Neural crest cell (in vitro differentiated cells): ENCODE measurements around the gene RHBG. TPM values are rescaled to one million over a fixed set of nuclear protein-coding genes. Genes with fewer than 3 reads are reported as not detected.

ENCODE experiments used
- DNase-seq: peaks from one replicate; pipeline ENCODE4 v3.0.0; 2021; ENCODE audit warnings: low read depth, mixed read lengths, low spot score
- H3K27ac Mint-ChIP-seq: one replicate; pipeline ENCODE4 v1.8.0; 2021; ENCODE audit warnings: mild to moderate bottlenecking, mixed read lengths; ENCODE audit not compliant: unreplicated experiment
- H3K27me3 Mint-ChIP-seq: 2 replicates; pipeline ENCODE4 v1.8.0; 2021; ENCODE audit warnings: low read depth, mild to moderate bottlenecking, mixed read lengths
- H3K36me3 Mint-ChIP-seq: 2 replicates; pipeline ENCODE4 v1.8.0; 2021; ENCODE audit warnings: low read depth, mild to moderate bottlenecking, mixed read lengths
- H3K4me1 Mint-ChIP-seq: 2 replicates; pipeline ENCODE4 v1.8.0; 2021; ENCODE audit warnings: mixed read lengths
- H3K4me3 Mint-ChIP-seq: one replicate; pipeline ENCODE4 v1.8.0; 2021; ENCODE audit warnings: mild to moderate bottlenecking, mixed read lengths
- H3K9me3 Mint-ChIP-seq: 2 replicates; pipeline ENCODE4 v1.8.0; 2021; ENCODE audit warnings: mixed read lengths
- total RNA-seq: library from RNA; stranded (reverse); gene quantifications from 2 replicates; pipeline ENCODE4 v1.2.1, GENCODE V29; 2021
- TF ChIP-seq, protein P1 (sequence below): fragments of 200-600 bp; sonication (generic); conservative IDR thresholded peaks from 2 replicates; pipeline ENCODE4 v1.5.0; 2021; ENCODE audit warnings: antibody characterized with exemption, mild to moderate bottlenecking

RHBG gene
- total RNA-seq, 1 donor from 2014 or later, result not detected

DNA sequence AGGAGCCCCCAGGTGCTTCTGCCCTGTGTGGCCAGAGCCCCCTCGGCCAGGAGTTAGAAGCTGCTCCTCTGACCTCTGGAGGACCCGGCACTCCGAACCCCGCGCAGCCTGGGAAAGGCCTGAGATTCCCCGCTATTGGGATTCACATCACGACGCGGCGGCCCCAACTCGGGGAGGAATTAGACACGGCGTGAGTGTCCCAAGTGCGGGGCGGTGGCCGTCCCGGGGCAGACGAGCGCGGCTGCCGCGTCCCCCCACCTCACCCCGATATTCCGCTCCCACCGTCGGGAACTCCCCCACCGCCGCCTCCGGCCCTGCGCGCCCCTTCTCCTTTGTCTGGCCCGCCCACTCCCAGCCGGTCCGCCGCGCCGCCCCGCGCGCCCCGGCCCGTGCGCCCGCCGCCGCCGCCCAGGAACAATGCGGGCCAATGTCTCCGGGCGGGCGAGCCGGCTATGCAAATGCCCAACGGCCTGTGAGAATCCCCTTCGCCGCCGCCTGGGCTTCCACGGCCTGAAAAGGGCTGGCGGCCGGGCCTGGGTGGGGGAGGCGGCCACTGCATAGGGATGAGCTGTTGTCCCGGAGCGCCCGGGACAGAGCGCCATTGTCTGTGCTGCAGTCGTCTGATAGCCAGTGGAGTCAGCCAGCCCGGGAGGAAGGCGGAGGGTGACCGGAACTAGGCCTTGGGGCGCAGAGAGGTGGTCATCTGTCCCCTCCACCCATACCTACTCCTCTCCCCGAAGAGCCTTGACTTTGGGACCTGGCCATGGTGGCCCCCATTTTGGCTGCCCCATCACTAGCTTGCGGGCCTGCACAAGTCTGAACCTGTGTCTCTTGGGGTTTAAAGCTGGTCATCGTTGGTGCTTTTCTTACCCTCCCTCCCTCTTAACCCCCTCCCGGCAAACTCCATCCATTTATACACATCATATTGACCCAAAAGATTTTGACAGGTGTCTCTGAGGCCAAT, 19.4 kb downstream of the RHBG start:
- TF ChIP-seq, protein P1, sequence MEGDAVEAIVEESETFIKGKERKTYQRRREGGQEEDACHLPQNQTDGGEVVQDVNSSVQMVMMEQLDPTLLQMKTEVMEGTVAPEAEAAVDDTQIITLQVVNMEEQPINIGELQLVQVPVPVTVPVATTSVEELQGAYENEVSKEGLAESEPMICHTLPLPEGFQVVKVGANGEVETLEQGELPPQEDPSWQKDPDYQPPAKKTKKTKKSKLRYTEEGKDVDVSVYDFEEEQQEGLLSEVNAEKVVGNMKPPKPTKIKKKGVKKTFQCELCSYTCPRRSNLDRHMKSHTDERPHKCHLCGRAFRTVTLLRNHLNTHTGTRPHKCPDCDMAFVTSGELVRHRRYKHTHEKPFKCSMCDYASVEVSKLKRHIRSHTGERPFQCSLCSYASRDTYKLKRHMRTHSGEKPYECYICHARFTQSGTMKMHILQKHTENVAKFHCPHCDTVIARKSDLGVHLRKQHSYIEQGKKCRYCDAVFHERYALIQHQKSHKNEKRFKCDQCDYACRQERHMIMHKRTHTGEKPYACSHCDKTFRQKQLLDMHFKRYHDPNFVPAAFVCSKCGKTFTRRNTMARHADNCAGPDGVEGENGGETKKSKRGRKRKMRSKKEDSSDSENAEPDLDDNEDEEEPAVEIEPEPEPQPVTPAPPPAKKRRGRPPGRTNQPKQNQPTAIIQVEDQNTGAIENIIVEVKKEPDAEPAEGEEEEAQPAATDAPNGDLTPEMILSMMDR, result no peak
- Mint-ChIP-seq H3K27ac (peak overlapping the region; percentile 71), H3K4me3 (peak overlapping the region; percentile 71), H3K36me3 (no peaks in the 10 kb centered on the region), H3K4me1 (peaks cover 32% of the 10 kb centered on the region), H3K9me3 (no peaks in the 10 kb centered on the region), H3K27me3 (peaks cover 78% of the 10 kb centered on the region)
- peak; percentile 73 for DNase-seq

DNA sequence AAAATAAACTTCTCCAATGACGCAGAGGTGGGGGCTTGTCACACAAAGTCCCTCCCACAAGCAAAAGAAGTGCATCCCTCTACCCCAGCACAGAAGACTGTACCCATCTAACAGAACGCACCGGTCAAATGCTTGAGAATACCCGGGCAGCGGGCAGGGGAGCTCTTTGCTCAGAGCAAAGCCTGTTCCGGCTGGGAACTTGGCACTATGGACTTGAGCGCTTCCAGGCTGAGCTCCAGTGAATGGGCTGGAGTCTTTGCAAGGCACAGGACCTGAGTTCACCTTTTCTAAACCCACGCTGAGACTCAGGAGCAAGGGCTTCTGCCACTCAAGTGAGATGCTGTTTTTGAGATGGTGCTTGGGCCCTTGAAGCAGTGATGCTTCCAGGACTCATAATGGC, 20.3 kb downstream of the RHBG start:
- Mint-ChIP-seq H3K36me3 (no peaks in the 10 kb centered on the region), H3K4me1 (peaks cover 33% of the 10 kb centered on the region), H3K9me3 (no peaks in the 10 kb centered on the region), H3K27ac (no peak overlapping the region), H3K4me3 (no peak overlapping the region), H3K27me3 (peaks cover 82% of the 10 kb centered on the region)
- DNase-seq, result no peak
- TF ChIP-seq, protein P1, result no peak

DNA sequence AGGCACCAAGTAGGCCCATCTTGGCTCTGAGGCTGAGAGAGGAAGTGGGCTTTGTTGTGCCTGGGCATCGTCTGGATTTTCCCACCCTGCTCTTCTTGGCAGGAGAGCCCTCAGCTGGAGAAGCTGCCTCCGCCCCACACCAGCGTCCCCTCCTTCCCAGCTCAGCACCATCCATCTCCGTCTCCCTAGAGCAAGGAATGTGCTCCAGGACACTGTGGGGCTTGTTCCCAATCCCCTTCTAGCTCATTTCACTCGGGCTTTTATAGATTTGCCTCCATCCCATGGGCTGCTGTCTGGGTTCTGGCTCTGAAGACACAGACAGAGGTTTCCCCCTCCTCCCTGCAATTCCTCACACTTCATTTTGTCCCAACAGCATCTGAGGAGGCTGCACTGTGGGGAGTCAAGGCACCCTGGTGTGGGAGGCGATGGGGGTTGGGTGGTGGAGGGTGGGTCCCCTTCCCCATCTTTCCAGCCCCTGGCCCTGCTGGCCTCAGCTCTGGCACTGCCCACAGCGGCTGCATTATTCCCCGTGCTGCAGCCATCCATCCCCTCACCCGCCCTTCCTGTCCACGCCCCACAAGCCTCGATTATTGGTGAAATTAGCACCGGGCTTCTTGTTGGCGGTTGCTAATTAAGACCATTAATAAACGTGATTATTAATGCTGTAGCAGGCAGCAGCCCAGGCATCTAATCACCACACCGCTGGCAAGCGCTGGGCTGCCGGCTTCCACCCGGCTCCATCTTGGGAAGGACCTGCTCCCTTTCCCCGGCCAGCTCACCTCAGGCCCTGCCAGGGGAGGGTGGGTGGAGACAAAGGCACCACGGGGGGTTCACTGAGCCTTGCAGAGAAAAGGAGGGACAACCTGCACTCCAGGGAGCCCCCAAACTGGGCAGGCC, 21.7 kb downstream of the RHBG start:
- Mint-ChIP-seq H3K36me3 (no peaks in the 10 kb centered on the region), H3K27me3 (peaks cover 76% of the 10 kb centered on the region), H3K27ac (no peak overlapping the region), H3K9me3 (no peaks in the 10 kb centered on the region), H3K4me1 (peaks cover 31% of the 10 kb centered on the region), H3K4me3 (no peak overlapping the region)
- TF ChIP-seq, protein P1, result no peak
- DNase-seq, result no peak

DNA sequence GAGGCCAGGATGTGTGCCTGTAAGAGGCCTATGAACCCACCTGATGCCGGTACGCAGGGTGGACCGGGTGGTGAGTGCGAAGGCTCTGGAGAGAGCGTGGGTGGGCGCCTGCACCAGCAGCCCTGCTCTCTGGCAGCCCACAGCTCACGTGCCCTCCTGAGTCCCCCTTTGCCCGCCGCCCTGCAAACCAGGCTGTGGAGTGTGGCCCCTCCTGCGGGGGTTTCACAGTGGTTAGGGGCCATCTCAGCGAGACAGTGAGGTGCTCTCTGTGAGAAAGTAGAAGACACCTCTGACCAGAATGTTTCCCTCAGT, 22.3 kb downstream of the RHBG start:
- Mint-ChIP-seq H3K36me3 (no peaks in the 10 kb centered on the region), H3K4me1 (peaks cover 27% of the 10 kb centered on the region), H3K27ac (no peak overlapping the region), H3K4me3 (no peak overlapping the region), H3K27me3 (peaks cover 72% of the 10 kb centered on the region), H3K9me3 (no peaks in the 10 kb centered on the region)
- no peak for DNase-seq
- TF ChIP-seq, protein P1, result no peak

DNA sequence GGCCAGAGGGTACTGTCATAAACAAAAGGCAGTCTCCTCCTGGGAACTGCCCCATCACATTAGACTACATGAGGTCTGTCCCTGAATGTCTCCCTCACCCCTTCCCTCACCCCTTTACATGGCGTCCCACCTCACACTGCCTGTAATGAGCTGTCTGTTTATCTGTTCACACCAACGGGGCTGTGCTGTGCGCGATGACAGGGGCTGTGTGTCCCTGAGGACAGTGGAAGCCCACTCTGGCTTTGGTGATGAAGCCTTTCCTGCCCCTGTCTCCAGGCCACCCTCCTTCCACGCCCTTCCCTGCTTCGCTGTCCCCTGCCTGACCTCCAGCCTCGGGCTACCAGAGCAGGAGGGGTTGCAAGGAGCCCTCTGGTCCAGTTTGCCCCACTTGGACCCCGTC, 22.7 kb downstream of the RHBG start:
- Mint-ChIP-seq H3K9me3 (no peaks in the 10 kb centered on the region), H3K4me3 (no peak overlapping the region), H3K27me3 (peaks cover 72% of the 10 kb centered on the region), H3K4me1 (peaks cover 27% of the 10 kb centered on the region), H3K36me3 (no peaks in the 10 kb centered on the region), H3K27ac (no peak overlapping the region)
- DNase-seq, result no peak
- TF ChIP-seq, protein P1, result no peak
